HUES64 (cell line): ENCODE data around the gene MSMP.

Experiments used
- H3K27ac ChIP-seq: 2 replicates; pipeline ENCODE4 v1.7.0; 2013; ENCODE audit warnings: low read depth, low read length, inconsistent platforms
- H3K27me3 ChIP-seq: 2 replicates; pipeline ENCODE4 v1.6.1; 2013; ENCODE audit warnings: mild to moderate bottlenecking, low read length; ENCODE audit not compliant: insufficient read depth
- H3K36me3 ChIP-seq: 2 replicates; pipeline ENCODE4 v1.6.1; 2013; ENCODE audit warnings: mild to moderate bottlenecking, low read length; ENCODE audit not compliant: insufficient read depth
- H3K4me1 ChIP-seq: 2 replicates; pipeline ENCODE4 v1.6.1; 2013; ENCODE audit warnings: mild to moderate bottlenecking, low read length, moderate library complexity; ENCODE audit not compliant: insufficient read depth
- H3K4me3 ChIP-seq: 2 replicates; pipeline ENCODE4 v1.5.1; 2013; ENCODE audit warnings: mild to moderate bottlenecking, low read length, moderate library complexity
- H3K9ac ChIP-seq: 2 replicates; pipeline ENCODE4 v1.6.1; 2013; ENCODE audit warnings: mild to moderate bottlenecking, low read depth, low read length
- H3K9me3 ChIP-seq: 2 replicates; pipeline ENCODE4 v1.6.1; 2013; ENCODE audit warnings: low read depth, low read length; ENCODE audit not compliant: insufficient read depth
- WGBS: fragments of 150-250, 120-280 bp; methylation state at CpG from one replicate; pipeline ENCODE4 v1.1.7; 2013; ENCODE audit warnings: missing lambda C conversion rate; 5-methylcytosine and 5-hydroxymethylcytosine counted together

The MSMP gene

DNA sequence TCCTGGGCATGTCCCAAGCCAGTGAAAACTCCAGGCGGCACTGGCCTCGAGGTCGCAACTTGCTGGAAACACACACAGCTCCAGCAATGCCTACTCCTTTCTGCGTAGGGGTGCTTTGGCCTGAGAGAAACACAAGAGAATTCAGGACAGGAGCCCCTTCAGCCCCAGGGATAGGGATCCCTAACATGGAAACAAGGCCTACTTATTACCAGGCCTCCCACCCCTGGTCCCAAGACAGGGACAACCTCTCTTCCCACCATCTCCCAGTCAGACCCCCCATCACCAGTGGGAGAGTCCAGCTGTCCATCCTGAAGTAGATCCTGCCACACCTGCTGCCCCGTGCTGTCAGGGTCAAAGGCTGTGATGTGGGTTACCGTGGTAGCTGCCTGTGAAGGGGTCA, 13.8 kb downstream of the MSMP start:
- H3K9ac ChIP-seq = no peak overlapping the region
- 93% methylated on average over 6 of the region's 6 CpGs for WGBS
- no peaks in the 10 kb centered on the region for H3K27me3 ChIP-seq
- H3K4me3 ChIP-seq = no peak overlapping the region
- H3K27ac ChIP-seq = no peak overlapping the region
- no peaks in the 10 kb centered on the region for H3K4me1 ChIP-seq
- H3K9me3 ChIP-seq = no peaks in the 10 kb centered on the region
- peaks cover 94% of the 10 kb centered on the region for H3K36me3 ChIP-seq

GRCh38 chr9:35738924-35739323, 15.2 kb downstream of the MSMP start:
- H3K4me3 ChIP-seq = no peak overlapping the region
- 95% methylated on average over 7 of the region's 7 CpGs for WGBS
- no peak overlapping the region for H3K27ac ChIP-seq
- H3K4me1 ChIP-seq = no peaks in the 10 kb centered on the region
- no peaks in the 10 kb centered on the region for H3K9me3 ChIP-seq
- peaks cover 93% of the 10 kb centered on the region for H3K36me3 ChIP-seq
- no peaks in the 10 kb centered on the region for H3K27me3 ChIP-seq
- H3K9ac ChIP-seq = no peak overlapping the region

GRCh38 chr9:35738186-35738585, 15.9 kb downstream of the MSMP start:
- no peaks in the 10 kb centered on the region for H3K9me3 ChIP-seq
- H3K36me3 ChIP-seq = peaks cover 92% of the 10 kb centered on the region
- no peak overlapping the region for H3K4me3 ChIP-seq
- no peak overlapping the region for H3K9ac ChIP-seq
- WGBS = 95% methylated on average over 4 of the region's 4 CpGs
- H3K4me1 ChIP-seq = peaks cover 6% of the 10 kb centered on the region; the same call in 1 of the 2 replicates
- no peaks in the 10 kb centered on the region for H3K27me3 ChIP-seq
- no peak overlapping the region for H3K27ac ChIP-seq

GRCh38 chr9:35737143-35737542, 16.9 kb downstream of the MSMP start:
- Histone ChIP-seq H3K27ac (no peak overlapping the region), H3K9ac (no peak overlapping the region), H3K4me1 (peaks cover 6% of the 10 kb centered on the region; the same call in 1 of the 2 replicates), H3K36me3 (peaks cover 81% of the 10 kb centered on the region), H3K9me3 (no peaks in the 10 kb centered on the region), H3K4me3 (no peak overlapping the region), H3K27me3 (no peaks in the 10 kb centered on the region)
- WGBS = 92% methylated on average over 7 of the region's 7 CpGs

GRCh38 chr9:35736201-35736633, 17.9 kb downstream of the MSMP start:
- H3K9ac ChIP-seq = no peak overlapping the region
- peaks cover 8% of the 10 kb centered on the region; the same call in 1 of the 2 replicates for H3K4me1 ChIP-seq
- no peaks in the 10 kb centered on the region for H3K9me3 ChIP-seq
- H3K4me3 ChIP-seq = no peak overlapping the region
- no peaks in the 10 kb centered on the region for H3K27me3 ChIP-seq
- WGBS = 69% methylated on average over 5 of the region's 5 CpGs
- peaks cover 74% of the 10 kb centered on the region for H3K36me3 ChIP-seq
- H3K27ac ChIP-seq = peak overlapping the region; percentile 34; the same call in 1 of the 2 replicates

DNA sequence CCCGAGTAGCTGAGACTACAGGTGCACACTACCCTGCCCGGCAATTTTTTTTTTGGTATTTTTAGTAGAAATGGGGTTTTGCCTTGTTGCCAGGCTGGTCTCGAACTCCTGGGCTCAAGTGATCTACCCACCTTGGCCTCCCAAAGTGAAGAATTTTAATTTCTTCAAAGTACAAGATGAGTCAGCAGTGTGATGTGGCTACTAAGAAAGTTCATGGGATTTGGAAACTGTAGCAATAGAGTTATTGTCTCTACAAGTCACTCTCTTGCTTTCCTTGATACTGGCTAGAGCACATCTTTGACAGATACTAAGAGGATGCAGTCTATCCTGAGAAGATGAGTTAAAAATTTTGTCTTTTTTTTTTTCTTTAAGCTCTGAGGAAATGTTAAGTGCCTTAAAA, 20.0 kb downstream of the MSMP start:
- Histone ChIP-seq H3K9ac (no peak overlapping the region), H3K4me3 (no peak overlapping the region), H3K27ac (no peak overlapping the region), H3K4me1 (peaks cover 29% of the 10 kb centered on the region), H3K27me3 (no peaks in the 10 kb centered on the region), H3K36me3 (peaks cover 53% of the 10 kb centered on the region), H3K9me3 (no peaks in the 10 kb centered on the region)
- 89% methylated on average over 3 of the region's 3 CpGs for WGBS

DNA sequence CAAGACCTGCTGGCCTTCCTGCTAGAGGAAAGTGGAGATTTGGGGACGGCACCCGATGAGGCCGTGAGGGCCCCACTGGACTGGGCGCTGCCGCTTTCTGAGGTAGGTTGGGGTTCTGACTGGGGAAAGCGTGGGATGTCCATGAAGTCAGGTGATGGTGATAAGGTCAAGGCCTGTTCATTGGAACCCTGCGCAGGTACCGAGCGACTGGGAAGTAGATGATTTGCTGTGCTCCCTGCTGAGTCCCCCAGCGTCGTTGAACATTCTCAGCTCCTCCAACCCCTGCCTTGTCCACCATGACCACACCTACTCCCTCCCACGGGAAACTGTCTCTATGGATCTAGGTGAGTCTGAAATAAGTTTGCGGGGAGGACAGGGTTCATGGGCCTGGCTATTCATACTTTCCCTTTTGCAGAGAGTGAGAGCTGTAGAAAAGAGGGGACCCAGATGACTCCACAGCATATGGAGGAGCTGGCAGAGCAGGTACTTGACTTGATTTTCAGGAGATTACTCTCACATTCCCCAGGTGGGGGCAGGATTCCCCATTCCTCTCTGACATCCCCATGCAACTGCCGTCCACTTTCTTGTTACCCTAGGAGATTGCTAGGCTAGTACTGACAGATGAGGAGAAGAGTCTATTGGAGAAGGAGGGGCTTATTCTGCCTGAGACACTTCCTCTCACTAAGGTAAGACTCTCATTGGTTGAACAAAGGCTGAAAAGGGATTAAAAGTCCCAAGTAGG, 21.1 kb downstream of the MSMP start:
- WGBS = 2% methylated on average over 12 of the region's 14 CpGs
- Histone ChIP-seq H3K9me3 (no peaks in the 10 kb centered on the region), H3K4me3 (peak overlapping the region; percentile 88)

GRCh38 chr9:35732185-35732799, 21.8 kb downstream of the MSMP start, which contains the start of the genes CREB3 and TLN1:
Gene CREB3 (plus strand): TSS chr9:35732666. CDS start chr9:35732773, 107 bp downstream.
Gene TLN1 (minus strand): TSS chr9:35732195. CDS start chr9:35725694, 6,501 bp downstream.
- no peaks in the 10 kb centered on the region for H3K27me3 ChIP-seq
- H3K36me3 ChIP-seq = peaks cover 35% of the 10 kb centered on the region
- WGBS = under 1% methylated on average over 49 of the region's 49 CpGs
- peak within 1 kb of the TSS; percentile 97 for H3K27ac ChIP-seq
- H3K9me3 ChIP-seq = no peaks in the 10 kb centered on the region
- H3K4me3 ChIP-seq = peak within 1 kb of the TSS; percentile 88
- H3K4me1 ChIP-seq = peaks cover 47% of the 10 kb centered on the region
- H3K9ac ChIP-seq = peak within 1 kb of the TSS; percentile 71

More for the DNA sequence above, 21.1 kb downstream of the MSMP start:
- H3K27ac ChIP-seq = peak overlapping the region; percentile 97
- H3K36me3 ChIP-seq = peaks cover 42% of the 10 kb centered on the region
- peaks cover 40% of the 10 kb centered on the region for H3K4me1 ChIP-seq
- no peaks in the 10 kb centered on the region for H3K27me3 ChIP-seq
- H3K9ac ChIP-seq = peak overlapping the region; percentile 71

GRCh38 chr9:35731415-35732184, 22.5 kb downstream of the MSMP start:
- Histone ChIP-seq H3K4me1 (peaks cover 53% of the 10 kb centered on the region), H3K36me3 (peaks cover 28% of the 10 kb centered on the region), H3K4me3 (peak overlapping the region; percentile 88), H3K9me3 (no peaks in the 10 kb centered on the region), H3K27ac (peak overlapping the region; percentile 97), H3K27me3 (no peaks in the 10 kb centered on the region), H3K9ac (peak overlapping the region; percentile 71)
- WGBS = under 1% methylated on average over 47 of the region's 47 CpGs

DNA sequence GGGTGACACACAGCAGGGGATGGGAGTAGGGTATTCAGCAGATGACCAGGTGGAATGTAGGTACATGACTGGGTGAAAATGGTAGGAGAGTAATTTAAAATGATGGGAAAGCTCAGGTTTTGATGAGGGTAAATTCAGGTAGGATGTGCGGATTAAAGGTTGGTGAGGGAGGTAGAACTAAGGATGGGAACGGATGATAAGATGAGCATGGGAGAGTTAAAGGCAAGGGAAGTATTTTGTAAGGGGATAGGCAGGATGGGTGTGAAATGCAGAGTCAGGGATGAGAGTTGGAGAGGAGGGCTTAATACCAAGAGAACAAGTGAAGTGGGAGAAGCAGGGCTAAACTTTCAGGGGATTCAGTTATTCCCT, 23.6 kb downstream of the MSMP start:
- Histone ChIP-seq H3K27me3 (no peaks in the 10 kb centered on the region), H3K27ac (peak overlapping the region; percentile 26; the same call in 1 of the 2 replicates), H3K4me3 (peak overlapping the region; percentile 88), H3K9ac (no peak overlapping the region), H3K4me1 (peaks cover 54% of the 10 kb centered on the region), H3K36me3 (peaks cover 19% of the 10 kb centered on the region), H3K9me3 (no peaks in the 10 kb centered on the region)
- 81% methylated on average over 2 of the region's 2 CpGs for WGBS
